GM20431 (cell line): ENCODE data around the gene BIN2.

Experiments used
- in situ Hi-C: fragments of 300-500 bp; cut with MseI, MboI; formaldehyde crosslinking; loops from one replicate; pipeline ENCODE4 v1.15.0; 2020; ENCODE audit warnings: low sequenced_read_pairs; ENCODE audit not compliant: unreplicated experiment

The BIN2 gene

GRCh38 chr12:51323966-51324895 is at the start of gene BIN2:
TSS of gene BIN2 (minus strand) at chr12:51324174. CDS start at chr12:51324102, 72 bp downstream.
- in situ Hi-C loops, result no loop called here

- in situ Hi-C loops, result no loop called here
Measured at GRCh38 chr12:51373187-51373586, 49.2 kb upstream of the BIN2 start.

- in situ Hi-C loops, result no loop called here
Measured at GRCh38 chr12:51372021-51372420, 48.0 kb upstream of the BIN2 start.

- in situ Hi-C loops, result no loop called here
Measured at GRCh38 chr12:51371295-51371953, 47.5 kb upstream of the BIN2 start.

- in situ Hi-C loops, result no loop called here
Measured at GRCh38 chr12:51370667-51371066, 46.7 kb upstream of the BIN2 start.

GRCh38 chr12:51369581-51369980 is 45.6 kb upstream of the BIN2 start:
- in situ Hi-C loops, result no loop called here

DNA sequence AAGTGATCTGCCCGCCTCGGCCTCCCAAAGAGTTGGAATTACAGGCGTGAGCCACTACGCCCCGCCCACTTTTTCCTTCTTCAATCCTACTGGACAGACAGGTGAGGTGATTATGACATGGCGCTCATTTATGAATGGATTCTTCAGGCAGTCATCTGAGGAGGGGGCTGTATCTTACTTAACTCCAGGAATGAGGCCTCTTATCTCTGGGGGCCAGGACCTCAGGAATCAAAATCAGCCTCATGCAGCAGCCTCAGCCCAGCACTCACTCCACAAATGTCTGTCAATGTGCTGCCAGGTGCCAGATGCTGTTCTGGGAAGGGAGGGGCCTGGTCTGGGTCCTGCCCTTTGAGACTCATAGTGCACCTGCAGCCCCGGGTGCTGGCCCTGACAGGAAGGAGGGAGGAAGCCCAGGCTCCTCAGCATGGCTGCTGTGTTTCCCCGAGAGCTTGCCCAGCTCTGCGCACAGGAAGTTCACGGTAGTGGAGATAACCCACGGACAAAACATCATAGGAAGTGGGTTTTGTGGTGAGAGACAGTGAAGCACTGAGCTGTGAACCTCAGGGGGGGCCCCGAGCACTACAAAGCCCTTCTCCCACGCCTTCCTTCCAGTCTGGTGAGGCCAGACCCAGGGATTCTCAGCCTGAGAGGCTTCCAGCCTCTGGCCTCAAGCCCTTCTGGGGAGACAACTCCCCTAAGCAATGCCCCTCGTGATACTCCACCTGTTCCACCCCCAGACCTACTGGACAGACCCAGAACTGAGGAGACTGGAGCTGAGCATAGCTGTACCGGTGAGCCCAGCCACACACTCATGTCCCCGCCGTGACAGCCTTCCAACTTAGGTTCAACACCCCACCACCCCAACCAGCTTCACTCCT is 44.9 kb upstream of the BIN2 start:
- in situ Hi-C loops, result no loop called here

DNA sequence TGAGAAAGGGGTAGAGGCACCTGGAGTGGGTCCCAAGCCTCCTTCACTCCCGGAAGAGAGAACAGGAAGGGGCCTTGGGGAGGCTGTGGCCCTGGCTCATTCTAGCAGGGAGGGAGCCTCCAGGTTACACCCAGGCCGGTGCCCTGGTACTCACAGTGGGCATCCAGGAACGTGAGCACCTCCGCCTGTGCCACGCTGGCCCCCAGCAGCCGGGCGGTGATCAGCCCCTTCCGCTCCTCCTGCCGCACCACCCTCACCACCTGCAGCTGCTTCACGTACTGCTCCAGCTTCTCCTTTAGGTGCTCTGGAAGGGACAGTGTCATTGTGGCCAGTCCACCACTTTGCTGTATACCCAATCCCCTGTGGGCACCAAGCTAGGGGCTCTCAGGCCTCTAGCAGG is 41.3 kb upstream of the BIN2 start:
- in situ Hi-C loops, result no loop called here

- in situ Hi-C loops, result no loop called here
Measured at GRCh38 chr12:51364001-51364400, 40.0 kb upstream of the BIN2 start.

- in situ Hi-C loops, result no loop called here
Measured at GRCh38 chr12:51362747-51363342, 38.9 kb upstream of the BIN2 start.

DNA sequence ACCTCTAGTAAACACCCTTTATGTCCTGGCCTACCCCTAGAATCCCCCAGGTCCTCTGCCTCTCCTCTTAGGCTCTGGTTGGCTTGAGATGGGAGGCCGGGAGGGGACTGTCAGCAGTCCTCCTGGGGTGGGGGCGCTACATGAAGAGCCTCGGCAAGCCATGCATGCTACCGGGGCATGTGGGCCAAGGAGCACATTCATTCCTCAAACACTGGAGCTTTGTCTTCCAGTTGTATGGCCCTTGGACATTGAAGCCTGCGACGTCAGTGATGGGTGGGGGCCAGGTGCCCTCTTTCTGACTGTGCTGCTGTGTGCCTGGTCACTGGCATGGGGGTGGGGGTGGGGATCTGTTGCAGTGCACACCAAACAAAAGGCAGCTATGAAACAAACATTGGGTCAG is 38.3 kb upstream of the BIN2 start:
- in situ Hi-C loops, result no loop called here

GRCh38 chr12:51361161-51362016 is 37.4 kb upstream of the BIN2 start:
- in situ Hi-C loops, result no loop called here

GRCh38 chr12:51360315-51360714 is 36.3 kb upstream of the BIN2 start:
- in situ Hi-C loops, result no loop called here

- in situ Hi-C loops, result no loop called here
Measured at GRCh38 chr12:51359851-51360250, 35.9 kb upstream of the BIN2 start.

GRCh38 chr12:51358496-51358895 is 34.5 kb upstream of the BIN2 start:
- in situ Hi-C loops, result no loop called here

DNA sequence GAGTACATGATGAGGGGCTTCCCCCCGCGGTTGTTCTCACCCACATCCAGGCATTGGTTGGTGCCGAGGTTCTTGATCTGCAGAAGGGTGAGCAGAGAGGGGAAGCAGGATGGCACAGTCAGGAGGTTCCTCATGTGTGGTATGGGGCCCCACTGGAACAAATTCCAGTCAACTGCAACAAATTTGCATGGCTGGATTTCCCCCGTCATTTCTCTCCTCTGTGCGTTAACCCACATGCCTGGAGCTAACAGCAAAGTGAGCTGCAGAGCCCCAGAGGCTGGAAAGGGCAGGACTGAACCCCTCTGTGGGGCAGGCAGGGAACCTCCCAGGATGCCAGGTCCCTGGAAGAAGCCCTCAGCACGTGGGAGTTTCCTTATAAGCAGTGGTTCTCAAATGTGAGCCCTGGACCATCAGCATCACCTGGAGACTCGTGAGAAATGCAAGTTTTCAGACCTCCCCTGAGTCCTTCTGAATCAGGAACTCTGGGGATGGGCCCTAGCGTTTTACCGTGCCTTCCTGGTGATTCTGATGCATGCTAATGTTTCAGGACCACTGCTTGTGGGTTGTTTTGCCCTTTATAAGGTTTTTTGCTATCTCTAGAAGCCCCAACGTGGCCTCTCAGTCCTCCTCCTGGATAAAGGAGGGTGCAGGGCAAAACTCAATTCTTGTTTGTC is 33.5 kb upstream of the BIN2 start:
- in situ Hi-C loops, result no loop called here

DNA sequence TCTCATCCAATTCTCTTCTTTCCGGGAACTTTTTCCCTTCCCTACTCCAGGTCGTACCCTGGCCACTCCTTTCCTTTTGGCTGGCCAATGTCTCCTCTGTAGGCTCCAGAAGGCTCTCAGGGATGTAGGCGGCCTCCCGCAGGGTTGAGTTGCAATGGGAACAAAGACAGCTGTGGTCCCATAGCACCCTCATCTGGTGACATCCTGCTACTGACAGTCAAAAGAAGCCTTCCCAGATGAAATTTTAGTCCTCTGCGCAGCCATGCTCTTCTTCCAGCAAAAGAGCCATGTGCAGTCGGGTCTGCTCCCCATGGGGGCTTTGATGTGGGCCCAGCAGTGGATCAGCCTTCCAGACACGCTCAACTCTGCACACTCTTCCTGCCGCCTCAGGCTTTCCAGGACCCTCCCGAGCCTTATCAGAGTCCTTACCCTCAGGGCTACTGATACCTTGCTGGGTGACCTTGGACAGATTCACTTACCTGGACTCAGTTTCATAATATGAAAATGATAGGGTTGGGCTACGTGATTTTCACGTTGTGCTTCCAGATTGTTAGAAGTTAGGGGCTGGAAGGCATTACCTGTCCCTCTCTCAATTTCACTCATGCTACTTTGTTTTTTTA is 28.0 kb upstream of the BIN2 start:
- in situ Hi-C loops, result no loop called here

DNA sequence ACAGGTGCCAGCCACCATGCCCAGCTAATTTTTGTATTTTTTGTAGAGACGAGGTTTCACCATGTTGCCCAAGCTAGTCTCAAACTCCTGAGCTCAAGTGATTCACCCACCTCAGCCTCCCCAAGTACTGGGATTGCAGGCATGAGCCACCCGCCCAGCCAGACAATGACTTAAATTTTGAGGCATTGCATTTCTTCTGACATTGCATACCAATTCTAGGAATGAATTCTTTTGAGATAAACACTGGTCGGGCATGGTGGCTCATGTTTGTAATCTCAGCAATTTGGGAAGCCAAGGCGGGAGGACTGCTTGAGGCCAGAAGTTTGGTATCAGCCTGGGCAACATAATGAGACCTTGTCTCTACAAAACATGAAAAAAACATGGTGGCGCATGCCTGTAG is 25.1 kb upstream of the BIN2 start:
- in situ Hi-C loops, result loop anchor here (10.0 kb wide), 1 partner anchor 84 kb away; no protein-coding TSS in a partner anchor
